ENCODE results near the gene GCN1.

DNA sequence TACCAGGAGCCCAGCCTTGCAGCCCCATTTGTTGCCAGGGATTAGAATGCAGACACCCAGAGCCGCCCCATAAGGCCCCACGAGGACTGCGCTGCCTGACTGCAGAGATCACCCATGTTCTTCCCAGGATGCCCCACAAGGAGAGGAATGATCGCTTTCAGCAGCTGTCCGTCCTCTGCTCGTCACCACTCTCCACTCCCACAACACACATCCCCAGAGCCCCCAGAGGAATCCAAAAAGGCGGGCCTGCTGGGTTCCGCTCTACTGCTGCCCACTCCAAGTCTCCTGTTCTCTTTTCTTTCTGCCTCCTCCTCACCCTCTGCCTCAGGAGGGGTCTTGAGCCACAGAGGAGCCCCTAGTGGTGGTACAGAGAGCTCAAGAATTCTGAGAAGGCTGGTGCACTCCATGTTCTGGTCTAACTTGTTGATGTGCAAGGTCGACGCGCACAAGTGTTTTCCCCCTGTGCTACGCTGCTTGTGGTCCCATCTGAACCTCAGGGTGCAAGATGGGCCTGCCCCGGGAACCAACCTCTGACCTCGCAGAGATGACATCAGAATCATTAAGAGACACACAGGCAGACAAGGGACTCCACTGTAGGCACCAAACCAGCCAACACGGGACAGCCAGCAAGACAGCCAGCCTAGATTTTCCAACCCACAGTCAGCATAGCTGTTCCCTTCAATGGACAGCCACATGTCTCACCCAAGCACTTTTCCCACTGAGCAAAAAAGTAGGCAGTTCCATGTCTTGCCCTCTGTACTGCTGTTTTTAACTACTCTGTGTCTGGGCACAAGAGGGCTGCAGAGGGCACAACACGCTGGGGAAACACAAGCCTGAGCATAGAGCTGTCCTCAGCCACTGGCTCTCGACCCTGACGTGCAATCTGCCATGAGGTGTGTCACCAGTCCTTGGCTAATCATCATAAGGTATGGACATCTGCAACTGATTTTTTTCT, 41.1 kb upstream of the GCN1 start:
- TF ChIP-seq, protein P1, sequence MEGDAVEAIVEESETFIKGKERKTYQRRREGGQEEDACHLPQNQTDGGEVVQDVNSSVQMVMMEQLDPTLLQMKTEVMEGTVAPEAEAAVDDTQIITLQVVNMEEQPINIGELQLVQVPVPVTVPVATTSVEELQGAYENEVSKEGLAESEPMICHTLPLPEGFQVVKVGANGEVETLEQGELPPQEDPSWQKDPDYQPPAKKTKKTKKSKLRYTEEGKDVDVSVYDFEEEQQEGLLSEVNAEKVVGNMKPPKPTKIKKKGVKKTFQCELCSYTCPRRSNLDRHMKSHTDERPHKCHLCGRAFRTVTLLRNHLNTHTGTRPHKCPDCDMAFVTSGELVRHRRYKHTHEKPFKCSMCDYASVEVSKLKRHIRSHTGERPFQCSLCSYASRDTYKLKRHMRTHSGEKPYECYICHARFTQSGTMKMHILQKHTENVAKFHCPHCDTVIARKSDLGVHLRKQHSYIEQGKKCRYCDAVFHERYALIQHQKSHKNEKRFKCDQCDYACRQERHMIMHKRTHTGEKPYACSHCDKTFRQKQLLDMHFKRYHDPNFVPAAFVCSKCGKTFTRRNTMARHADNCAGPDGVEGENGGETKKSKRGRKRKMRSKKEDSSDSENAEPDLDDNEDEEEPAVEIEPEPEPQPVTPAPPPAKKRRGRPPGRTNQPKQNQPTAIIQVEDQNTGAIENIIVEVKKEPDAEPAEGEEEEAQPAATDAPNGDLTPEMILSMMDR (IDR thresholded peaks at IDR 0.05; ENCODE audit: extremely low read depth in 1 of 2, insufficient read depth in 1 of 2, low read depth in 1 of 2, low read length in 2 of 2): peak; percentile 29 to 38
- TF ChIP-seq POLR2AphosphoS5 (IDR thresholded peaks at IDR 0.05; ENCODE audit: insufficient read depth, low read depth, low read length) (no peak), POLR2A (IDR thresholded peaks at IDR 0.05; ENCODE audit: low read depth, low read length) (no peak), GATA2 (IDR thresholded peaks at IDR 0.05; ENCODE audit: insufficient read depth, insufficient read length, low read depth, low read length) (no peak)

Data from endothelial cell of umbilical vein (primary cell).